OCI-LY3 (cell line): Measurements from ENCODE around the gene NOSTRIN.

ENCODE experiments used
- H2AFZ ChIP-seq: fragments of 200-600, 300-600 bp; shearing (Covaris generic); 2 replicates; pipeline ENCODE4 v1.6.0; 2014; ENCODE audit warnings: antibody characterized with exemption, low read depth, low read length
- H3K27ac ChIP-seq: fragments of 200-600, 300-600 bp; sonication (generic); 2 replicates; pipeline ENCODE4 v1.5.1; 2014; ENCODE audit warnings: mild to moderate bottlenecking, low read length, moderate library complexity, mixed read lengths
- H3K27me3 ChIP-seq: fragments of 200-600, 300-600 bp; sonication (generic); 2 replicates; pipeline ENCODE4 v1.6.1; 2014; ENCODE audit warnings: low read depth, low read length, mixed read lengths
- H3K36me3 ChIP-seq: fragments of 200-600, 300-600 bp; sonication (generic); replicated peaks from 2 replicates; pipeline ENCODE3; 2014; ENCODE audit warnings: low read depth, low read length, mixed read lengths
- H3K4me1 ChIP-seq: fragments of 300-600, 200-600 bp; sonication (generic); 2 replicates; pipeline ENCODE4 v1.6.1; 2014; ENCODE audit warnings: low read length, mixed read lengths
- H3K4me2 ChIP-seq: fragments of 200-600, 300-600 bp; sonication (generic); 2 replicates; pipeline ENCODE4 v1.6.1; 2014; ENCODE audit warnings: low read length, mixed read lengths
- H3K4me3 ChIP-seq: fragments of 300-600, 200-600 bp; sonication (generic); 2 replicates; pipeline ENCODE4 v1.5.1; 2014; ENCODE audit warnings: antibody characterized with exemption, mild to moderate bottlenecking, low read length, moderate library complexity
- H3K79me2 ChIP-seq: fragments of 300-600, 200-600 bp; shearing (Covaris generic); 2 replicates; pipeline ENCODE4 v1.6.1; 2014; ENCODE audit warnings: mild to moderate bottlenecking, low read length, mixed read lengths
- H3K9ac ChIP-seq: fragments of 300-600, 200-600 bp; shearing (Covaris generic); 2 replicates; pipeline ENCODE4 v1.6.0; 2014; ENCODE audit warnings: mild to moderate bottlenecking, low read length, moderate library complexity
- H3K9me3 ChIP-seq: fragments of 200-600, 300-600 bp; shearing (Covaris generic); 2 replicates; pipeline ENCODE4 v1.6.1; 2014; ENCODE audit warnings: low read length, mixed read lengths; ENCODE audit not compliant: insufficient read depth
- H4K20me1 ChIP-seq: fragments of 200-600, 300-600 bp; sonication (generic); 2 replicates; pipeline ENCODE4 v1.6.1; 2016; ENCODE audit warnings: low read length, mixed read lengths; ENCODE audit not compliant: insufficient read depth
- CTCF ChIP-seq: fragments of 200-600, 300-600 bp; sonication (generic); IDR thresholded peaks from 2 replicates; pipeline ENCODE4 v1.5.1; 2014; ENCODE audit warnings: antibody characterized with exemption, low read length, low read depth
- EZH2phosphoT487 ChIP-seq: fragments of 200-600 bp; shearing (Covaris generic); IDR thresholded peaks from 2 replicates; pipeline ENCODE4 v1.6.1; 2018; ENCODE audit warnings: antibody characterized with exemption, mixed run types, low read depth

NOSTRIN gene

GRCh38 chr2:168814939-168815907 is 12.8 kb downstream of the NOSTRIN start:
- Histone ChIP-seq H3K27me3 (no peaks in the 10 kb centered on the region), H3K27ac (no peak overlapping the region), H3K79me2 (no peaks in the 10 kb centered on the region), H3K4me1 (no peaks in the 10 kb centered on the region), H3K9me3 (no peaks in the 10 kb centered on the region), H3K4me3 (no peak overlapping the region), H2AFZ (no peak overlapping the region), H3K9ac (no peak overlapping the region), H3K4me2 (no peak overlapping the region), H3K36me3 (no peaks in the 10 kb centered on the region), H4K20me1 (no peaks in the 10 kb centered on the region)
- TF ChIP-seq EZH2phosphoT487 (no peak), CTCF (no peak)

GRCh38 chr2:168816369-168816768 is 13.9 kb downstream of the NOSTRIN start:
- H3K4me3 ChIP-seq: no peak overlapping the region

GRCh38 chr2:168819050-168819715 is 16.7 kb downstream of the NOSTRIN start:
- no peak overlapping the region for H2AFZ ChIP-seq
- TF ChIP-seq EZH2phosphoT487 (no peak), CTCF (no peak)
- H3K79me2 ChIP-seq: no peaks in the 10 kb centered on the region
- no peak overlapping the region for H3K4me3 ChIP-seq
- H3K4me2 ChIP-seq: no peak overlapping the region
- H3K9ac ChIP-seq: no peak overlapping the region
- no peaks in the 10 kb centered on the region for H4K20me1 ChIP-seq
- H3K27ac ChIP-seq: no peak overlapping the region
- no peaks in the 10 kb centered on the region for H3K36me3 ChIP-seq
- no peaks in the 10 kb centered on the region for H3K9me3 ChIP-seq
- H3K4me1 ChIP-seq: no peaks in the 10 kb centered on the region
- no peaks in the 10 kb centered on the region for H3K27me3 ChIP-seq

More at GRCh38 chr2:168816369-168816768, 13.9 kb downstream of the NOSTRIN start:
- H3K4me2 ChIP-seq: no peak overlapping the region
- no peak for TF ChIP-seq CTCF
- TF ChIP-seq EZH2phosphoT487: no peak
- H4K20me1 ChIP-seq: no peaks in the 10 kb centered on the region
- no peaks in the 10 kb centered on the region for H3K79me2 ChIP-seq
- no peak overlapping the region for H2AFZ ChIP-seq
- H3K36me3 ChIP-seq: no peaks in the 10 kb centered on the region
- no peaks in the 10 kb centered on the region for H3K4me1 ChIP-seq
- no peak overlapping the region for H3K9ac ChIP-seq
- H3K27me3 ChIP-seq: no peaks in the 10 kb centered on the region
- H3K9me3 ChIP-seq: no peaks in the 10 kb centered on the region
- no peak overlapping the region for H3K27ac ChIP-seq

GRCh38 chr2:168819829-168820489 is 17.5 kb downstream of the NOSTRIN start:
- no peak overlapping the region for H3K27ac ChIP-seq
- H3K9ac ChIP-seq: no peak overlapping the region
- no peak overlapping the region for H3K4me2 ChIP-seq
- H3K79me2 ChIP-seq: no peaks in the 10 kb centered on the region
- no peaks in the 10 kb centered on the region for H3K27me3 ChIP-seq
- H3K4me3 ChIP-seq: no peak overlapping the region
- no peaks in the 10 kb centered on the region for H3K4me1 ChIP-seq
- H3K36me3 ChIP-seq: no peaks in the 10 kb centered on the region
- no peak for TF ChIP-seq CTCF
- TF ChIP-seq EZH2phosphoT487: no peak
- no peaks in the 10 kb centered on the region for H4K20me1 ChIP-seq
- no peak overlapping the region for H2AFZ ChIP-seq
- H3K9me3 ChIP-seq: no peaks in the 10 kb centered on the region
